Vagina (tissue), 2 donors: ENCODE measurements around the gene MYRF.

Experiments used
- CTCF ChIP-seq, 3 experiments: fragments of 450-650 bp in 2 of 3; fragments of 200-600 bp in 1 of 3; sonication (generic) in 1 of 3; IDR thresholded peaks; one replicate each; pipeline ENCODE4 v1.5.1; 2017 to 2019; ENCODE audit warnings: antibody characterized with exemption in 3 of 3, mild to moderate bottlenecking in 2 of 3, moderate library complexity in 2 of 3
- POLR2A ChIP-seq, 2 donors: fragments of 450-650 bp; IDR thresholded peaks; one replicate each; pipeline ENCODE4 v1.6.1; 2017; ENCODE audit warnings: antibody characterized with exemption in 2 of 2, mild to moderate bottlenecking in 2 of 2, moderate library complexity in 2 of 2
- POLR2AphosphoS5 ChIP-seq, 2 donors: sonication (generic); formaldehyde crosslinking; IDR thresholded peaks; one replicate each; pipeline ENCODE4 v1.9.0; 2017; ENCODE audit warnings: antibody characterized with exemption in 2 of 2, mild to moderate bottlenecking in 2 of 2, low read depth in 1 of 2; ENCODE audit not compliant: insufficient read depth in 1 of 2

GRCh38 chr11:61815790-61816735, 63.6 kb downstream of the MYRF start:
- TF ChIP-seq POLR2AphosphoS5 (IDR thresholded peaks at IDR 0.05; ENCODE audit: insufficient read depth in 1 of 2, low read depth in 1 of 2), result no peak
- TF ChIP-seq CTCF (IDR thresholded peaks at IDR 0.05), result no peak
- no peak for TF ChIP-seq POLR2A (IDR thresholded peaks at IDR 0.05)
